SK-N-SH (cell line): ENCODE data around the gene GPAT3. TPM values are rescaled to one million over a fixed set of nuclear protein-coding genes. Genes with fewer than 3 reads are reported as not detected.

Source experiments
- CTCF ChIA-PET: fragments of 300-600, 350-600 bp; formaldehyde crosslinking; extraction: SDS; loops from one replicate; lab custom pipeline; 2021; lab: Yijun Ruan, JAX
- POLR2A ChIA-PET: fragments of 350-600 bp; sonication (Branson Sonifier 250); formaldehyde crosslinking; extraction: SDS; loops from one replicate; lab custom pipeline; 2020; ENCODE audit warnings: antibody characterized with exemption, inconsistent platforms; lab: Yijun Ruan, JAX
- DNase-seq: peaks from one replicate; pipeline ENCODE4 v3.0.0; 2012
- H2AFZ ChIP-seq: fragments of 200-600 bp; sonication (generic); 2 replicates; pipeline ENCODE4 v1.8.1; 2016; ENCODE audit warnings: antibody characterized with exemption, mild to moderate bottlenecking, low read depth
- H3F3A ChIP-seq: fragments of 200-600 bp; sonication (generic); replicated peaks from 2 replicates; pipeline ENCODE3; 2016; ENCODE audit warnings: antibody characterized with exemption, mild to moderate bottlenecking; ENCODE audit not compliant: insufficient read depth
- H3K27ac ChIP-seq, 2 experiments: fragments of 200-500 bp in 1 of 2; fragments of 200-600 bp in 1 of 2; sonication (Bioruptor generic) in 1 of 2; sonication (generic), shearing (Covaris generic) in 1 of 2; 2 replicates each; pipeline versions ENCODE4 v1.5.1 to v1.6.1; 2014 to 2016; ENCODE audit warnings: low read depth in 2 of 2, inconsistent platforms in 1 of 2, low read length in 1 of 2, mild to moderate bottlenecking in 1 of 2, mixed read lengths in 1 of 2
- H3K27me3 ChIP-seq: fragments of 200-600 bp; sonication (generic), shearing (Covaris generic); 2 replicates; pipeline ENCODE4 v1.6.1; 2016; ENCODE audit warnings: mixed run types; ENCODE audit not compliant: insufficient read depth
- H3K36me3 ChIP-seq, 2 experiments: fragments of 200-500 bp in 1 of 2; fragments of 200-600 bp in 1 of 2; sonication (Bioruptor generic) in 1 of 2; sonication (generic) in 1 of 2; replicated peaks in 1 of 2; 2 replicates each; pipeline versions ENCODE3 to v1.5.1; 2014 to 2016; ENCODE audit warnings: low read length in 1 of 2, mild to moderate bottlenecking in 1 of 2; ENCODE audit not compliant: insufficient read depth in 2 of 2, control insufficient read depth in 1 of 2
- H3K4me1 ChIP-seq, 2 experiments: fragments of 200-500 bp in 1 of 2; fragments of 200-600 bp in 1 of 2; sonication (Bioruptor generic) in 1 of 2; sonication (generic), shearing (Covaris generic) in 1 of 2; 2 replicates each; pipeline versions ENCODE4 v1.5.1 to v1.6.1; 2014 to 2016; ENCODE audit warnings: low read depth in 1 of 2, low read length in 1 of 2, mixed run types in 1 of 2; ENCODE audit not compliant: insufficient read depth in 2 of 2, control insufficient read depth in 1 of 2
- H3K4me2 ChIP-seq: fragments of 200-600 bp; sonication (generic), shearing (Covaris generic); 2 replicates; pipeline ENCODE4 v1.6.1; 2017; ENCODE audit warnings: mixed run types
- H3K4me3 ChIP-seq, 2 experiments: fragments of 200-500 bp in 1 of 2; fragments of 200-600 bp in 1 of 2; sonication (Bioruptor generic) in 1 of 2; sonication (generic), shearing (Covaris generic) in 1 of 2; 2 replicates each; pipeline versions ENCODE4 v1.5.1 to v1.8.1; 2014 to 2016; ENCODE audit warnings: low read depth in 2 of 2, inconsistent platforms in 1 of 2, low read length in 1 of 2, mild to moderate bottlenecking in 1 of 2, mixed read lengths in 1 of 2, moderate library complexity in 1 of 2
- H3K79me2 ChIP-seq: fragments of 200-600 bp; sonication (generic); 2 replicates; pipeline ENCODE4 v1.8.1; 2017; ENCODE audit warnings: mild to moderate bottlenecking; ENCODE audit not compliant: insufficient read depth
- H3K9ac ChIP-seq: fragments of 200-600 bp; sonication (generic); 2 replicates; pipeline ENCODE4 v1.6.1; 2017; ENCODE audit warnings: mixed run types
- H3K9me2 ChIP-seq: fragments of 200-600 bp; sonication (generic); 2 replicates; pipeline ENCODE4 v1.6.1; 2017; ENCODE audit warnings: mixed run types
- H3K9me3 ChIP-seq: fragments of 200-600 bp; sonication (generic); 2 replicates; pipeline ENCODE4 v1.6.1; 2017; ENCODE audit warnings: mixed run types, mild to moderate bottlenecking, moderate library complexity
- H4K20me1 ChIP-seq: fragments of 200-600 bp; sonication (generic); 2 replicates; pipeline ENCODE4 v1.6.1; 2017; ENCODE audit warnings: mild to moderate bottlenecking, mixed run types; ENCODE audit not compliant: insufficient read depth
- CHD2 ChIP-seq: fragments of 150-350 bp; IDR thresholded peaks from 2 replicates; pipeline ENCODE4 v1.6.1; 2018; ENCODE audit warnings: low read length; ENCODE audit not compliant: partially characterized antibody
- EP300 ChIP-seq, 2 experiments: IDR thresholded peaks; 2 replicates each; pipeline versions ENCODE4 v1.4.0 to v1.6.1; 2012; ENCODE audit warnings: borderline replicate concordance in 1 of 2, low read depth in 1 of 2, low read length in 1 of 2
- EZH2phosphoT487 ChIP-seq: fragments of 200-600 bp; sonication (generic); IDR thresholded peaks from 2 replicates; pipeline ENCODE4 v1.6.1; 2017; ENCODE audit warnings: low read depth, mixed run types, mild to moderate bottlenecking, antibody characterized with exemption, moderate library complexity, borderline replicate concordance
- FOSL2 ChIP-seq: IDR thresholded peaks from 2 replicates; pipeline ENCODE4 v1.4.0; 2012; ENCODE audit warnings: low read depth, mild to moderate bottlenecking, moderate library complexity, borderline replicate concordance
- FOXJ3 ChIP-seq: sonication (generic); formaldehyde crosslinking; IDR thresholded peaks from 2 replicates; pipeline ENCODE4 v1.5.1; 2020; ENCODE audit warnings: mild to moderate bottlenecking, missing genetic modification reagents
- FOXM1 ChIP-seq: IDR thresholded peaks from 2 replicates; pipeline ENCODE4 v1.4.0; 2012; ENCODE audit warnings: low read depth, mild to moderate bottlenecking
- GABPA ChIP-seq: IDR thresholded peaks from 2 replicates; pipeline ENCODE4 v1.4.0; 2012; ENCODE audit warnings: low read depth, mild to moderate bottlenecking
- GATA2 ChIP-seq: sonication (generic); formaldehyde crosslinking; IDR thresholded peaks from 2 replicates; pipeline ENCODE4 v1.5.0; 2020; ENCODE audit warnings: mild to moderate bottlenecking, missing genetic modification reagents
- MXI1 ChIP-seq: IDR thresholded peaks from 2 replicates; pipeline ENCODE4 v1.6.1; 2012; ENCODE audit warnings: mild to moderate bottlenecking, low read depth, low read length, improper control_type of control experiment
- NFIC ChIP-seq: IDR thresholded peaks from 2 replicates; pipeline ENCODE4 v1.4.0; 2012; ENCODE audit warnings: borderline replicate concordance
- NRF1 ChIP-seq: IDR thresholded peaks from 2 replicates; pipeline ENCODE4 v1.6.1; 2012; ENCODE audit warnings: low read depth, mild to moderate bottlenecking, low read length
- POLR2AphosphoS5 ChIP-seq: IDR thresholded peaks from 2 replicates; pipeline ENCODE4 v1.6.1; 2012; ENCODE audit warnings: low read depth, low read length
- RAD21 ChIP-seq: IDR thresholded peaks from 2 replicates; pipeline ENCODE4 v1.6.1; 2012; ENCODE audit warnings: mild to moderate bottlenecking, low read length
- REST ChIP-seq: IDR thresholded peaks from 2 replicates; pipeline ENCODE4 v1.6.1; 2012; ENCODE audit warnings: mild to moderate bottlenecking, low read depth, low read length, moderate library complexity
- RFX5 ChIP-seq: IDR thresholded peaks from 2 replicates; pipeline ENCODE4 v1.6.1; 2012; ENCODE audit warnings: mild to moderate bottlenecking, improper control_type of control experiment, low read length
- SIN3A ChIP-seq: IDR thresholded peaks from 2 replicates; pipeline ENCODE4 v1.6.1; 2012; ENCODE audit warnings: low read depth, mild to moderate bottlenecking, low read length, moderate library complexity, borderline replicate concordance
- SMC3 ChIP-seq: IDR thresholded peaks from 2 replicates; pipeline ENCODE4 v1.6.1; 2012; ENCODE audit warnings: low read depth, low read length, improper control_type of control experiment
- TAF1 ChIP-seq: IDR thresholded peaks from 2 replicates; pipeline ENCODE4 v1.6.1; 2012; ENCODE audit warnings: low read depth, mild to moderate bottlenecking, low read length, moderate library complexity, borderline replicate concordance
- TCF12 ChIP-seq: IDR thresholded peaks from 2 replicates; pipeline ENCODE4 v1.4.0; 2012
- TEAD4 ChIP-seq: IDR thresholded peaks from 2 replicates; pipeline ENCODE4 v1.4.0; 2012; ENCODE audit warnings: mild to moderate bottlenecking, borderline replicate concordance; ENCODE audit not compliant: insufficient read depth
- USF2 ChIP-seq: fragments of 150-350 bp; IDR thresholded peaks from 2 replicates; pipeline ENCODE4 v1.6.1; 2017; ENCODE audit warnings: antibody characterized with exemption, low read length, low read depth, borderline replicate concordance
- YY1 ChIP-seq: IDR thresholded peaks from 2 replicates; pipeline ENCODE4 v1.4.0; 2012; ENCODE audit warnings: low read depth, mild to moderate bottlenecking
- WGBS: methylation state at CpG from one replicate; pipeline ENCODE4 v1.1.6; 2017; ENCODE audit warnings: low lambda C conversion rate; 5-methylcytosine and 5-hydroxymethylcytosine counted together
- polyA plus RNA-seq, 3 experiments: library from polyadenylated mRNA; depleted of rRNA; stranded (reverse); fragments of >200 nt; gene quantifications; 2 replicates each; pipeline ENCODE4 v1.2.3, GENCODE V29; 2012

The GPAT3 gene
- polyA plus RNA-seq, 1 of the 3 experiments (the other 2 are of a cell fraction), result 0.02 TPM

DNA sequence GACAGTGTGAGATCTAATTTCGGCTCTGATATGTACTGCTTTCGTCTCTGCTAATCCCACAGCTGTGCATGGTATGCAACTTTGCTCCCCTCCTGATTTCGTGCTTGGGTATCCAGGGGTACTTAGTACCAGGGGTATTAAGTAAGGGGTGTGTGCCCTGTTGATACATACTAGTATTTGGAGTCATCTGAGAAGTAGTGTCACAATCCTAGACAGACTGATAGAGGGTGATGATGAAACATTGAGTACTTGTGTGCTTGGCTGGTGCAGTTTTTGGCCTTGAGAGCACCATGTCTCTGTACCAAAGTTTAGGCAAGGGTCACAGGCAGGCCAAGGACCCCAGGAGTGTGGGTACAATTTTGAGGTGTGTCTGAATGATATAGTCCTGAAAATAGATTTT lies 10.9 kb downstream of the GPAT3 start:
- TF ChIP-seq TCF12, result no peak
- no peak for TF ChIP-seq USF2
- TF ChIP-seq NFIC, result no peak
- no peak for TF ChIP-seq YY1
- CTCF ChIA-PET, result no interaction called here
- Histone ChIP-seq H3K4me3 (no peak overlapping the region), H3K79me2 (no peaks in the 10 kb centered on the region), H3K4me2 (no peak overlapping the region), H3K9me2 (no peaks in the 10 kb centered on the region), H2AFZ (no peak overlapping the region), H3F3A (peaks cover 5% of the 10 kb centered on the region), H3K9me3 (no peaks in the 10 kb centered on the region), H3K4me1 (peaks cover 0 to 5% of the 10 kb centered on the region in 2 experiments; a peak in 1 of 4 replicates), H3K27ac (no peak overlapping the region), H4K20me1 (no peaks in the 10 kb centered on the region), H3K9ac (no peak overlapping the region), H3K27me3 (no peaks in the 10 kb centered on the region; the same call in 1 of the 2 replicates), H3K36me3 (no peaks in the 10 kb centered on the region)
- no peak for DNase-seq
- 55% methylated on average over 3 of the region's 3 CpGs for WGBS
- POLR2A ChIA-PET, result no interaction called here

DNA sequence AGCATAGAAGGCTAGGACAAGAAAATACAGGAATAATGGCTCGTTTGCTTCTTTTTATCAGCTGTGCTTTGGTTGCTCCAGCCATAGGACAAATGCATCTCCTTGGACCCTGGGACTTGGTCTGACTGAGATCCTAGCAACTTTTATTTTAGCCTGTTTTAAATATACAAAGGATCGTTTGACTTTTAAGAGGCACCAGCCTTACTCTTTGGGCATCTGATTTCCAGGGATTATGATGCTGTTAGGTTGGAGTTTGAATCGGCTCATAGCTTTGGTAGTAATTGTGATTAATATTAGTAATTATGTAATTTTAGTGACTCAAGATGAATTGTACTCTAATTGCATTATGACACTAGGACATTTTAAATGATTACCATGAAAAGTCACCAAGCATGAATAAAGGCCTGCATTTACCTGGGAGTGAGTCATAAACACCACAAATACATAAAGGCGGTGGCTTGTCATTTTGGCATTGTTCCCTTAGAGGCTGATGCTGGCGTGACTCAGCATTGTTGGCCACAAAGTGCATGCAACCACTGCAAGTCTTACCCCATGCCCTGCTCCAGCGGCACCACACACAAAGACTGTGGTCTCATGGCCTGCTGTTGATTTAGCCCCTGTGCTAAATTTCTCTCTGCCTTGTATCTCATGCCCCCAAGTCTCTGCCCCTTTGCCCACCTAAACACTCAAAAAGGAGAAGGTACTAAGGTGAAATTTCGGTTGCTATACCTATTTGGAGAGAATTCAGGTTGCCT lies 12.4 kb downstream of the GPAT3 start:
- Histone ChIP-seq H3K9me3 (no peaks in the 10 kb centered on the region), H3K27me3 (no peaks in the 10 kb centered on the region; the same call in 1 of the 2 replicates), H3K4me1 (peaks cover 0 to 5% of the 10 kb centered on the region in 2 experiments; a peak in 1 of 4 replicates), H2AFZ (peak overlapping the region; percentile 76; the same call in 1 of the 2 replicates), H3K79me2 (no peaks in the 10 kb centered on the region), H3K9me2 (no peaks in the 10 kb centered on the region), H3F3A (peaks cover 5% of the 10 kb centered on the region), H4K20me1 (no peaks in the 10 kb centered on the region), H3K9ac (no peak overlapping the region), H3K36me3 (no peaks in the 10 kb centered on the region), H3K27ac (no peak overlapping the region; a peak in 1 of 4 replicates), H3K4me2 (peak overlapping the region; percentile 62), H3K4me3 (no peak overlapping the region)
- CTCF ChIA-PET, result interaction anchor here (1.0 kb wide), 1 partner anchor 91 kb away, joined by 3 read pairs; no protein-coding TSS in a partner anchor
- 7% methylated on average over 7 of the region's 7 CpGs for WGBS
- no peak for DNase-seq
- POLR2A ChIA-PET, result no interaction called here
- TF ChIP-seq SMC3 (no peak), TAF1 (no peak), MXI1 (no peak), NRF1 (no peak), SIN3A (no peak), GATA2 (no peak), REST (no peak), EP300 (IDR thresholded peaks at IDR 0.05; ENCODE audit: borderline replicate concordance in 1 of 2, low read depth in 1 of 2, low read length in 1 of 2) (peak in 1 of 2 experiments; percentile 72; a peak in 1 of 4 replicates), POLR2AphosphoS5 (no peak), NFIC (peak; percentile 96), FOXJ3 (CRISPR knock-in tag) (no peak), TEAD4 (0 out of 2 replicates have a peak, but pooled peaks have one; percentile 23), RAD21 (no peak), USF2 (no peak), CHD2 (no peak), FOSL2 (peak; percentile 94), RFX5 (no peak), FOXM1 (0 out of 2 replicates have a peak, but pooled peaks have one; percentile 36), TCF12 (peak; percentile 76), GABPA (no peak), EZH2phosphoT487 (no peak), YY1 (no peak)
